HG03469 (cell line): ENCODE results near the gene NUP210.

Experiments used
- ATAC-seq: cut with Tn5 transposase; IDR thresholded peaks from one replicate; pipeline ENCODE4 v1.9.1; 2021; ENCODE audit warnings: mild to moderate bottlenecking, moderate library complexity, moderate number of reproducible peaks; ENCODE audit not compliant: unreplicated experiment

The NUP210 gene

GRCh38 chr3:13407926-13408325 is 12.2 kb downstream of the NUP210 start:
- no peak for ATAC-seq

GRCh38 chr3:13407475-13407874 is 12.6 kb downstream of the NUP210 start:
- no peak for ATAC-seq

DNA sequence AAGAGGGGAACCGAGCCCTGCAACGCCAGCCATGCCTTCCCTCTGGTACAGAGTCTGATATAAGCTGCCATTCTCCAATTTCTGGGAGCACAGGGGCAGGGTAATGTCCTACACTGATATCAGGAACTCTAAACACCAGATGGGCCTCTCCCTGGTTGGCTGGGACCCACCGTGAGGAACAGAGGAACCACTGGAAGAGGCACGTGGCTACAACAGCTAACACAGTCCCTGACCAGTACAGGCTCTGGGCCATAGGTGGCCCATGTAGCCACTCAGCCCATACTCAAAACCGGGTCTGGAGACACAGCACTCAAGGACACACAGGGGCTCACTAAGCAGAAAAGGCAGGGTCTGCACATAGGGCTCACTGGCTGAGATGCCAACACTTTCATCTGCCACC is 13.9 kb downstream of the NUP210 start:
- no peak for ATAC-seq

DNA sequence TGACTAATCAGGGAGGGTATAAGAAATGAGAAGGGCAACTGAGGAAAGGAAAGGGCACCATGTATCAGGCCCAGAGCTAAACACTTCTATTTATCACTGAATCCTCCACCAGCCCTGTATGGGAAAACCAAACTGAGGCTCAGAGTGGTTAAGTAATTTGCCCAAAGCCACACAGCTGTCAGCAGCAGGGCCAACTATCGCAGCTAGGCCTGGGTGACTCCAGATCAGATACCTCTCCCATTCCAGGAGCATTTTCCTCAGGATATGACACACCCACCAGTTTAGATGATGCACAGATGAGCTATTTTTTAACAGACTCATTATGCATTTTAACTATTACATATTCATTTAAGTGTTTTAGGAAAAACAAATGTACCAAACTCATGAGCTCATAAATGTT is 14.5 kb downstream of the NUP210 start:
- no peak for ATAC-seq

GRCh38 chr3:13404626-13405452 is 15.3 kb downstream of the NUP210 start:
- no peak for ATAC-seq

- ATAC-seq: no peak
Observed at GRCh38 chr3:13403847-13404246, 16.3 kb downstream of the NUP210 start.

GRCh38 chr3:13403213-13403819 is 16.8 kb downstream of the NUP210 start:
- ATAC-seq: no peak

GRCh38 chr3:13401149-13401548 is 19.0 kb downstream of the NUP210 start:
- no peak for ATAC-seq

DNA sequence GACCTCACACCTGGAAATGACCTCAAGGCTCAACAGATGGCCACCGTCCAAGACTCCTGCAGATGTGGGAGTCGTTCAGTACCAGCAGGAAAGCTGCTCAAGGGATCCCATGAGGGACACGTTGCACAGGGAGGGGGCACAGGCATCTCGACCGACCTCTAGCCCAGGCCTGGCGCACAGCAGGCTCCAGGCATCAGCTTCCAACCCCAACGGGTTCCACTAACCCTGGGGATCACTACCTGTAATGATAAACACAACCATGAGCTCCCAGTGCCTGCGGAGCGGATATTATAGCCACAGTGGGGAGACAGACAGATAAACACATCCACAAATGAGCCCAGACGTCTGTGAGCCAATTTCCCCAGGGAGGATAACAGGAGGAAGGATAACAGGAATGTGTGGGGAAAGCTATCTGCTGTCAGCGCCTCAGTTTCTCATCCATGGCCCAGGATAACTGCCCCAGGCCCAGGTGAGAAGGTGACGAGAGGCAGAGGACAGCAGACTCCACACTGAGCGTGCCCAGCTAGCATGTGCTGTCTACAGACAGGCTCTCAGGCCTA is 19.9 kb downstream of the NUP210 start:
- no peak for ATAC-seq

DNA sequence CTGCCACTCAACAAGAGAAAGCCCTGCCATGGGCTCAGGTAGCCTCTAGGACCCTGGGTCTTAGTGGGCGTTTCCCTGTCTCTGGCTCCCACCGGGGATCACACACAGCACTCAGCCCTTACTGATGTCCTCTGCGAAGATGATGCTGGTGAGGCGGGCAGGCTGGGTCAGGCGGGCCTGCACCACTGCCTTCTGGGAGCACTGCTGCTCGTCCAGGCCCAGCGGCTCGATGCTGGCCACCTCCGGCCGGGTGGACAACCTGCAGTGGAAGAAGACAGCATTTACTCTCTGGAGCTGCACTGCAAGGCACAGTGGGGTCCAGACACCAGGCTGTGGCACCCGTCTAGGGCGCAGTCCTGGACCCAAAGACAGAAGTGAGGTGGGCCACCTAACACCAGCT is 20.5 kb downstream of the NUP210 start:
- no peak for ATAC-seq

DNA sequence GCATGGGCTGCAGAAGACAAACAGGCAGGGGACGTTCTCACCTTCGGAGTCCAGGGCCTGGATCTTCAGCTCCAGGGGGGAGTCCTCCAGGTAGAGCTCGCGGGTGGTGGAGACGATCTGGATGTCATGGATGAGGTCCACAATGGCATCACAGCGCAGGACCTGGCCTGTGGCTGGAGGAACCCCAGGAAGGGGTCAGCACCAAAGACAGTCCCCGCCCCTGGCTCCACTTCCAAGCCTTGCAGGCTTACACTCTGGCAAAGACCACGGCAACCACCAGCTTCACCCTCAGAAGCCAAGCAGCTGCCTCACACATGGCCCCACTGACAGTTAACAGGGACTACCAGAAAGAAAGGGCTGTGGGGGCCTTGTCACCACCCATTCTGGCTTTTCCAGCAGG is 22.8 kb downstream of the NUP210 start:
- ATAC-seq: no peak

DNA sequence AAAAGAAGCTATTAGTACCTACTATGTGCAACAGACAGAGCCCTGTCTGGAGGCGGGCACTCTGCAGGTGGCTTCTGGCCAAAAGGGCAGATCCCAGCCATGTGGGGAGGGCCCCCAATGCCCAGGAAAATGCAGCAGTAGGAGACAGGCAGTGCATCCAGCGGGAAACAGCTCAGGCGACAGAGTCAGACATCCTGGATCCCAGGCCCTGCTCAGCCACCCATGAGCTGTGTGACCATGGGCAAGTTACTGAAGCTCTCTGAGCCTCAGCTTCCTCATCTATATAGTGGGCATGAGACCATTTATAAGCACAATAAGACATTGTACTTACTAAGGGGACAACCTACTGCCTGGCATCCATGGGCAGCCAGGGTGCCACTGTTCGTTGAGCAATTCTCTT is 25.8 kb downstream of the NUP210 start:
- no peak for ATAC-seq

- no peak for ATAC-seq
Observed at GRCh38 chr3:13393427-13394360, 26.4 kb downstream of the NUP210 start.

DNA sequence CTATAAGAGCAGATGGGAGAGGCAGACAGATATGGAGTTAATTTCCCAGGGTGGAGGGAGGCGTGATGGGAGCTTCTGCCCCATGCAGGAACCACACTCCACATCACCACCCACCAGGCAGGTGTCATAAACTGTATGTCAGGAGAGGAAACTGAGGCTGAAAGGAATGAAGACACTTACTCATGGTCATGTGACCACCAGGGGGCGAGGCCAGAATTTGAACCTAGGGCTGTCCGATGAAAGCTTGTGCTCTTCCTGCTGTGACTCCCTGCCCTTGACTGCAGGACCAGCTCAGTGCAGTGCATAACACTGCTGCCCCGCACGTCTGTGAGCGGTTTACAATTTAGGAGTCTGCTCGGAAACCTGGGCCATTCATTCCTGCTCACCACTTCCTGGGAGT is 28.8 kb downstream of the NUP210 start:
- no peak for ATAC-seq

DNA sequence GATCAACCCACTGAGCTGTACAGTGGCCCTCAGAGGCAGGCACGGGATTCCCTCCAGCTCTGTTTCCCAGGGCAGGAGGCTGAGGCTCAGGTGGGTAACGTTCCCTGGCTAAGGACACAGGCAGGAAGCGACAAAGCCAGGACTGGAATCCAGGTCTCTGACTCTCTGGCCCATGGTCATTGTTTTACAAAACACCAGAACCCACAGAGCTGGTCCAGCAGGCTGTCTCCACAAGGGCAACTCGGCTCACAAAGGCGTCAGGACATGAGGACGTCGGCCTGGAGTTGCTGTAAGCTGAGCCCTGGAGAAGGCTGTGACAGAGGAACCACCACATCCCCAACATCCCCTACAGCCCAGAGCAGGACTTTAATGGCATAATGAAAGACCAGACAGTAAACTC is 30.7 kb downstream of the NUP210 start:
- ATAC-seq: no peak

- ATAC-seq: no peak
Observed at GRCh38 chr3:13388816-13389215, 31.3 kb downstream of the NUP210 start.

DNA sequence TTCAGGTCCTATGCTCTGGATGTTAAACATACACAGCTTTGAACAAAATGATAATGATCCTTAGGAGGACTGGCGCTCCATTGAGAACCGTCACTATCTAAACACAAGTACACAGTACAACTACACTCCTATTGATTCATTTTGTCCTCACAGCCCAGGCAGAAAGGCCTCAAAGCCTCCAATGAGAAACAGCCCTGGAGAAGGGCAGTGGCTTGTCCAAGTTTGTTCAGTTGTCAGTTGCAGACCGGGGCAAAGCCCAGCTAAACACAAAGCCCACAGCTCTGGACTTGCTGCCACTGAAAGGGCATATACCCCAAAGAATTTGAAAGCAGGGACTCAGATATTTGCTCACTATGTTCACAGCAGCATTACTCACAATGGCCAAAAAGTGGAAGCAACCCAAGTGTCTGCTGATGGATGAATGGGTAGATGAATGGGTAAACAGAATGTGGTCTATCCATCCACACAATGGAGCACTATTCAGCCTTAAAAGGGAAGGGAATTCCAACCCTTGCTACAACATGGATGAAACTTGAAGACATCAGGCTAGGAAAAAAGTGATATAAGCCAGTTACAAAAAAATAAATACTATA is 34.7 kb downstream of the NUP210 start:
- ATAC-seq: no peak

DNA sequence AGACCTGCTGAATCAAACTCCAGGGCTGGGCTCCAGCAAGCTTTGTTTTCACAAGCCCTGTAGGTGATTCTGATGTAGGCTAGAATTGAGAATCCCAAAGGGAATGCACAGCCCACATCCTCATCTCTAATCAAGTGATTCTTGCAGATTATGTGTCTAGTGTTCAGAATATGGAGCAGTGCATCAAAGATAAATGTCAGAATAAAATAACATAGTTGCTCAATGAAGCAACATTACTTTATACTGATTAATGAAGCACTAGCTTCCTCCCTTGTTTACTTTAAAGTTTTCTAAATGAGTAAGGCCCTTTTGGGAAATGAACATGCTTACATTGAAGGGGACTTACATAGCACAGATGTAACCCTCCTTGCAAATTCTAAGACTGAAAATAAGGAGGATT is 39.2 kb downstream of the NUP210 start:
- no peak for ATAC-seq

DNA sequence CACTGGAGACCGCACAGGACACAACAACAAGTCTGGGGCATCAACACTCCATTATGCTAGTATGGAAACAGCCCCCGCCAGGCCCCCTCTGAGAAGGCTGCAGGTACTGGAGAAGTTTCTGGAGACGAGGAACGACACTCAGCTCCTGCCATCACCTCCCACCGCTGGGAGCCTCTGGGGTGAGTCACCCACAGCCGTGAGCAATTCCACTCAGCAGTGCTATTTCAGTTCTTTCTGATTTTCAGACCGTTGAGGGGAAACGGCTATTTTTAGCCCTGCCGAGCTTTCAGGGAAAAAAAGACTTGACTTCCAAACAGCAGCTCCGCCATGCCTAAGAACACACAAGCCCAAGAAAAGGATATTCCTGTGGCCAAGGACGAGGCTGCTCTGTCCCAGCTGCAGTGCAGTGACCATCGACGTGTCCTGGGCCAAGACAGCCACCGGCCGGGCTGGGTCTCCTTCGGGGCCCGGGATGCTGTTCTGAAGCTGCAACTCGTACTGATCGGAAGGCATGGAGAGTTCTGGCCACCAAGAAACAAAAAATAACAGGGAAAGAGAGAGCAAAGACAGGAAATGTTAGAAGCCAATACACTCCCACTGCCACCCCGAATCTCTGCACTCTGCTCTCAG is 40.8 kb downstream of the NUP210 start:
- no peak for ATAC-seq

- ATAC-seq: no peak
Observed at GRCh38 chr3:13378155-13378554, 42.0 kb downstream of the NUP210 start.
